GM19023 (cell line): ENCODE measurements around the gene LCT.
"Not testable (repeated sequence)": the region's sequence is repeated elsewhere in the genome, so short reads cannot be mapped to it uniquely, and the experiment has no call there.

Experiments
- ATAC-seq: cut with Tn5 transposase; IDR thresholded peaks from one replicate; pipeline ENCODE4 v1.9.1; 2021; ENCODE audit warnings: mild to moderate bottlenecking, moderate library complexity; ENCODE audit not compliant: unreplicated experiment

Gene LCT

GRCh38 chr2:135836596-135837270 lies at the start of gene LCT:
Gene LCT (minus strand): TSS chr2:135837184. CDS start chr2:135837169, 15 bp downstream.
- ATAC-seq = no peak

GRCh38 chr2:135885709-135886108 lies 48.7 kb upstream of the LCT start:
- no peak for ATAC-seq

DNA sequence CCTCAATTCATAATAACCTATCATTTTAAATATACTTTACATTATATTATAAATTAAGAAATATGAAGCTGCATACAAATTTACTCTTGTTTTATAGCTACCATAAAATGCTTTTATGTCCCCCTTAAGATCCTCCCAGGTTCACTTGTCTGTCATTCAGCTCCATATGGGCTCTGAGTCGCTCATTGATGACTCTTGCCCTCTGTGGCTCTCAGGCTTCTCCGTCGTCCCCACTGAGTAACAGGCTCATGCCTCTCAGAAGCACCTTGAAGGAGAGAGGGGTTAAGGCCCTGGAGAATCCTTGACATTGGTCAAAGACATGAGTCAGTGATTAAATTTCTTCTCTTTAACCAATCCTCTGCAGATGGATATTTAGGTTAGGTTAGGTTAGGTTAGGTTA lies 45.4 kb upstream of the LCT start:
- no peak for ATAC-seq

DNA sequence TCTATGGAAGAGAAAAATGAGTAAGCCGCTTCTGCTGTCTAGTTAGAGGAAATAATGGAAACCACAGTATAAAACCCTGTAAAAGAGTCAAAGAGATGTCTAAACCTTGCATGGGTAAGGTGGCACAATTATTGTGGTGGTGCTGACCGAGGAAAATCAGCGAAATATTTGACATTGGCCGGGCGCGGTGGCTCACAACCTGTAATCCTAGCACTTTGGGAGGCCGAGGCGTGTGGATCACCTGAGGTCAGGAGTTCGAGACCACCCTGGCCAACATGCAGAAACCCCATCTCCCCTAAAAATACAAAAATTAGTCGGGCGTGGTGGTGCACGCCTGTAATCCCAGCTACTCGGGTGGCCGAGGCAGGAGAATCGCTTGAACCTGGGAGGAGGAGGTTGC lies 39.8 kb upstream of the LCT start:
- ATAC-seq = not testable (repeated sequence)

DNA sequence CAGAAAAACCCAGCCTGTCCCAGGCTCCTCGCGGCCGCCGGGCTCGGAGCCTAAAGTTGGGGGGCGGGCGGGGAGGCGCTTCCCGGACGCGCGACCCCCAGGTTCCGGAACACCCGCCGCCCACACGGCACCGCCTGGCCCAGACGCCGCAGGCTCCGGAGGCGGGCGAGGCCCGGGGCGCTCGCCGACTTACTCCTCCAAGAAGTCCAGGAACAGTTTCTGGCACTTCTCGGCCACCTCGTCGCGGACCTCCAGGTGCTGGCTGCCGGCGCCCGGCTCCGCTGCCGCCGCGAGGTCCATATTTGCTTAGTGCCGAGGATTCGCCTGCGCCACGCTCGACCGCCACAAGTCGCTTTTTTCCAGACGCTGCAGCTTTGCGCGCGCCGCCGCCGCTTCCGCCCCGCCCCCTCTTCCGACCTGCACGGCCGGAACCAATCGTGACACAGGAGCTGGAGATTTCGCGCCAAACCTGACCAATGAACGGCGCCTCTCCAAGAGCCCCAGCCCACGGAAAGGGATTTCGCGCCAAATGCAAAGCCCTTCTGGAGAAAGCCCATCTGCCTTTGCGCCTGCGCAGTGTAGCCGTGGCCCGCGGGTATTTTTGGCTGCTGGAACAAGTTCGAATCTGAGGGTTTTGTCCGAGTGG lies 39.2 kb upstream of the LCT start, which contains the start of gene MCM6:
Gene MCM6 (minus strand): TSS at position 378 of the 646 bp plus-strand sequence. CDS start 78 bp downstream, at position 300.
- peak; percentile 93 for ATAC-seq

- ATAC-seq = peak; percentile 64
Measured at GRCh38 chr2:135875491-135876065, 38.6 kb upstream of the LCT start.

- no peak for ATAC-seq
Measured at GRCh38 chr2:135874777-135875365, 37.9 kb upstream of the LCT start.

DNA sequence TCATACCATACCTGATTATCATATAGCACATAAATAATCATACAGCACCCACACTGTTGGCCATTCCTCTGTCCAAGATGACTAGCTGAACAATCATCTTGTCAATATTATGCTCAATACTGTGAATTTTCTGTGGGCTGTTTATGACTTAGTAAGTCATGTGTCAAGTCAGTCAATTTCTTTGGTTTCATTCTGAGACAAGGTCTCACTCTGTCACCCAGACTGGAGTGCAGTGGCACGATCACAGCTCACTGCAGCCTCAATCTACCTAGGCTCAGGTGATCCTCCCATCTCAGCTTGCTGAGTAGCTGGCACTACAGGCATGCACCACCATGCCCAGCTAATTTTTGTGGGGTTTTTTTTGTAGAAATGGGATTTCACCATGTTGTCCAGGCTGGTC lies 33.6 kb upstream of the LCT start:
- ATAC-seq = peak; percentile 76

DNA sequence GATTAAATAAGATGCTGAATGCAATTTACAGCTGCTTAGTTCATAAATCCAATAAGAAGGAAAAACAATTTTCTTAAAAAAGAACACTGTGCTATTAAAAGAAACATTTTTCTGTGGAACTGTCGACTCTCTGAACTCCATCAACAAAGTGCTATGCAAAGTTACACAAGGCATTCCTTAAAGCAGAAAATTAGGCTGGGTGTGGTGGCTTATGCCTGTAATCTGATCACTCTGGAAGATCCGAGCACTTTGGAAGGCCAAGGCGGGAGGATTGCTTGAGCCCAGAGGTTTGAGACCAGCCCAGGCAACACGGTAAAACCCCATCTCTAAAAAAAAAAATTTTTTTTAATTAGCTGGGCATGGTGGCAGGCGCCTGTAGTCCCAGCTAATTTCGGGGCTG lies 26.2 kb upstream of the LCT start:
- no peak for ATAC-seq

GRCh38 chr2:135862718-135863117 lies 25.7 kb upstream of the LCT start:
- ATAC-seq = no peak

DNA sequence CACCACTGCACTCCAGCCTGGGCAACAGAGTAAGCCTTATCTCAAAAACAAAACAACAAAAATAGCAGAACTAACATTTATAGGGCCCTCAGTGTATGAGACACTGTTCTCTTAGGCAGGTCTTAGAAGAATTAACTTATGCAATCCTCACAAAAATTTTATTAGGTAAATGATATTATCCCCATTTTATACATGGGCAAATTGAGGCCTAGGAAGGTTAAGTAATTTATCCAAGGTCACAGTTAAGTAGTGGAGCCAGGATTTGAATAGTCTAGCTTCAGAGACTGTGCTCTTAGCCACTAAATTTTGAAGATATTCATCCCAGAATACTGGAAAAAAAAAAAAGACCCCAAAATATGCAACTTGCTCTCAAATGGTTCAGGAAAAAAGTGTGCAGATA lies 16.4 kb upstream of the LCT start:
- ATAC-seq = no peak

GRCh38 chr2:135851858-135852257 lies 14.9 kb upstream of the LCT start:
- ATAC-seq = no peak

DNA sequence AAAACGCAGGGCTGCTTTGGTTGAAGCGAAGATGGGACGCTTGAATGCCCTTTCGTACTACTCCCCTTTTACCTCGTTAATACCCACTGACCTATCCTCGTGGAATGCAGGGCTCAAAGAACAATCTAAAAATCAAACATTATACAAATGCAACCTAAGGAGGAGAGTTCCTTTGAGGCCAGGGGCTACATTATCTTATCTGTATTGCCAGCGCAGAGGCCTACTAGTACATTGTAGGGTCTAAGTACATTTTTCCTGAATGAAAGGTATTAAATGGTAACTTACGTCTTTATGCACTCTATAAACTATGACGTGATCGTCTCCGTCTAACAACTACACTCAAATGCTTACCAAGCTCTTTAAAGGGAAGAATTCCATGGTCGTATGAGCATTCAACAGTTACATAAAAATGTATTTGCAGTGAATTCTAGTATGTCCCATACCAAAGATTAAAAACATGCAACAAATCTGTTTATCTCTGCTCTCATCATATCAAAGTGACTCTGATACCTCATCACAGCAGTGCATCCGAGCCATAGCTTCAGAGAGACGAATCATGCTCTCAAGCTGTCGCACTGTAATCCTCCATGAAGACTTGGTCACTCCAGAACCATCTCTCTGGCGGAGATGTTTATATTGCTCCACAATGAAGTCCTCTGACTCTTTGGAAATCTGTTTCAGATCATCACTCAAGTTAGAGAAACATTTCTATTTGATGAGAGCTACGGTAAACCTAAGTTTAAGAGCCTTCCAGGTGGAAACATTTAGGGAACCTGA lies 14.1 kb upstream of the LCT start:
- ATAC-seq = no peak

DNA sequence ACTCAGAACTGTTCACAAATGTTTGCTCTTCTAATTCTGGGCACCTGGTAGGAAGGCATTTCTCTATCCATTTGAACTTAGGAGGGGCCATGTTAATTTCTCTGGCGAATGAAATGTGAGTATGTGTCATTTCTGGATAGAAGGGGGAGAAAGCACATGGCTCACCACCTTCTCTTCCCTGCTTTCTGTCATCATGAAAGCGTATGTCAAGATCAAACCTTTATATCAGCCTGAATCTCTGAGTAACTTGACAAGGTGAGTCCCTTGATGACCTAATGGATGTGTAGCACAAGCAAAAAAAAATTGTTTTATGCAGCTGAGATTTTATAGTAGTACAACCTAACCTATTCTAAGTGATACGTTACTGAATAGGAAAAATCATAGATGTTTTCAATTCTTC lies 12.1 kb upstream of the LCT start:
- no peak for ATAC-seq

DNA sequence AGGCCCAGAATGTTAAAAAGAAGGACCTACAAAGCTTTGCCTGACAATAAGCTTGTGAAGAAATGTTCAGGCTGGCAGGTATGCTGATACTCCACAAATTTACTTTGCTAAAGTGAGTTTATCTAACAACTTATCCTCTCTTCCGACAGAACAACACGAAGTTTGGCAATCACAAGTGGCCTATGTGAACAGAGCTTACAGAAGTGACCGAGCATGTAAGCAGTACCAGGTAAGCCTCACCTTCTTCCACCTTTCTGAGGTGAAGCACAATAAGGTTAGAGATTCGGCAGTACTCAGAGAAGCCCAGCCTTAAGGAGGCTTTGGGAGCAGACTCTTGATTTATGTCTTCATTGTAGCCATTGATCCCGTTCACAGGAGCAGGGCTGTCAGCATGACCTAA lies 9.0 kb upstream of the LCT start:
- ATAC-seq = no peak

- ATAC-seq = no peak
Measured at GRCh38 chr2:135845257-135845656, 8.3 kb upstream of the LCT start.

- no peak for ATAC-seq
Measured at GRCh38 chr2:135844301-135844895, 7.4 kb upstream of the LCT start.

- ATAC-seq = no peak
Measured at GRCh38 chr2:135843671-135844070, 6.7 kb upstream of the LCT start.

GRCh38 chr2:135840601-135841000 lies 3.6 kb upstream of the LCT start:
- no peak for ATAC-seq

GRCh38 chr2:135839713-135840112 lies 2.7 kb upstream of the LCT start:
- no peak for ATAC-seq

- ATAC-seq = no peak
Measured at GRCh38 chr2:135838502-135838901, 1.5 kb upstream of the LCT start.
